Activated T-helper 2 cell treated with anti-CD3 and anti-CD28 coated beads, Interferon-gamma antibody, Interleukin-2, Interleukin-4, amounts not matched to agents 10 μg/mL and 5 μg/mL and 100 μg/mL, durations not matched to agents 14 hours and 24 hours and 36 hours (primary cell): ENCODE data around the gene ADGRV1. TPM values are rescaled to one million over a fixed set of nuclear protein-coding genes. Genes with fewer than 3 reads are reported as not detected.
"Not testable (repeated sequence)": the region's sequence is repeated elsewhere in the genome, so short reads cannot be mapped to it uniquely, and the experiment has no call there.

ENCODE experiments used
- DNase-seq: peaks from one replicate; pipeline ENCODE4 v3.0.0; 2021; ENCODE audit warnings: low spot score
- H3K27ac Mint-ChIP-seq: one replicate; pipeline ENCODE4 v1.8.0; 2021; ENCODE audit warnings: mixed read lengths
- H3K27me3 Mint-ChIP-seq: one replicate; pipeline ENCODE4 v1.8.0; 2021; ENCODE audit warnings: low read depth, mixed read lengths
- H3K36me3 Mint-ChIP-seq: one replicate; pipeline ENCODE4 v1.8.0; 2021; ENCODE audit warnings: low read depth, mixed read lengths
- H3K4me1 Mint-ChIP-seq: one replicate; pipeline ENCODE4 v1.8.0; 2021; ENCODE audit warnings: low read depth, mixed read lengths
- H3K4me3 Mint-ChIP-seq: one replicate; pipeline ENCODE4 v1.8.0; 2021; ENCODE audit warnings: low read depth, mild to moderate bottlenecking, moderate library complexity, mixed read lengths
- H3K9me3 Mint-ChIP-seq: one replicate; pipeline ENCODE4 v1.8.0; 2021; ENCODE audit warnings: mixed read lengths
- intact Hi-C: fragments of 100-400 bp; cut with micrococcal nuclease; formaldehyde crosslinking; loops from one replicate; pipeline ENCODE4 v1.15.1; 2023
- total RNA-seq: library from RNA; stranded (reverse); gene quantifications from 2 replicates; pipeline ENCODE4 v1.2.3, GENCODE V29; 2022

ADGRV1 gene
- total RNA-seq, 1 donor from 2014 or later, result 12.4 TPM

- Mint-ChIP-seq H3K27ac (no peak overlapping the region), H3K27me3 (no peaks in the 10 kb centered on the region), H3K36me3 (no peaks in the 10 kb centered on the region), H3K9me3 (peaks cover 4% of the 10 kb centered on the region), H3K4me1 (no peaks in the 10 kb centered on the region), H3K4me3 (no peak overlapping the region)
- DNase-seq, result no peak
- intact Hi-C loops, result no loop called here
Measured at GRCh38 chr5:90802474-90803317, 244.1 kb downstream of the ADGRV1 start.

- Mint-ChIP-seq H3K27me3 (no peaks in the 10 kb centered on the region), H3K36me3 (no peaks in the 10 kb centered on the region), H3K4me1 (no peaks in the 10 kb centered on the region), H3K4me3 (no peak overlapping the region), H3K9me3 (no peaks in the 10 kb centered on the region), H3K27ac (no peak overlapping the region)
- intact Hi-C loops, result no loop called here
- no peak for DNase-seq
Measured at GRCh38 chr5:90803381-90803780, 244.8 kb downstream of the ADGRV1 start.

- intact Hi-C loops, result no loop called here
Measured at GRCh38 chr5:90803876-90804275, 245.3 kb downstream of the ADGRV1 start.

GRCh38 chr5:90807496-90807895 lies 248.9 kb downstream of the ADGRV1 start:
- no peak for DNase-seq
- Mint-ChIP-seq H3K4me3 (no peak overlapping the region), H3K4me1 (no peaks in the 10 kb centered on the region), H3K27me3 (peaks cover 7% of the 10 kb centered on the region), H3K36me3 (no peaks in the 10 kb centered on the region), H3K27ac (no peak overlapping the region), H3K9me3 (no peaks in the 10 kb centered on the region)
- intact Hi-C loops, result no loop called here

More at GRCh38 chr5:90803876-90804275, 245.3 kb downstream of the ADGRV1 start:
- DNase-seq, result no peak
- no peaks in the 10 kb centered on the region for H3K4me1 Mint-ChIP-seq
- no peak overlapping the region for H3K27ac Mint-ChIP-seq
- H3K36me3 Mint-ChIP-seq, result no peaks in the 10 kb centered on the region
- H3K4me3 Mint-ChIP-seq, result no peak overlapping the region
- no peaks in the 10 kb centered on the region for H3K9me3 Mint-ChIP-seq
- no peaks in the 10 kb centered on the region for H3K27me3 Mint-ChIP-seq

GRCh38 chr5:90809311-90810056 lies 250.9 kb downstream of the ADGRV1 start:
- Mint-ChIP-seq H3K4me1 (no peaks in the 10 kb centered on the region), H3K9me3 (no peaks in the 10 kb centered on the region), H3K27ac (no peak overlapping the region), H3K27me3 (peaks cover 7% of the 10 kb centered on the region), H3K36me3 (no peaks in the 10 kb centered on the region), H3K4me3 (no peak overlapping the region)
- intact Hi-C loops, result no loop called here
- no peak for DNase-seq

GRCh38 chr5:90810211-90810610 lies 251.6 kb downstream of the ADGRV1 start:
- no peaks in the 10 kb centered on the region for H3K36me3 Mint-ChIP-seq
- no peaks in the 10 kb centered on the region for H3K9me3 Mint-ChIP-seq
- DNase-seq, result no peak
- H3K27ac Mint-ChIP-seq, result no peak overlapping the region
- intact Hi-C loops, result no loop called here
- H3K4me1 Mint-ChIP-seq, result no peaks in the 10 kb centered on the region
- no peak overlapping the region for H3K4me3 Mint-ChIP-seq
- peaks cover 7% of the 10 kb centered on the region for H3K27me3 Mint-ChIP-seq

- H3K27ac Mint-ChIP-seq, result no peak overlapping the region
- intact Hi-C loops, result no loop called here
- no peak for DNase-seq
- H3K36me3 Mint-ChIP-seq, result no peaks in the 10 kb centered on the region
- no peaks in the 10 kb centered on the region for H3K9me3 Mint-ChIP-seq
- no peaks in the 10 kb centered on the region for H3K4me1 Mint-ChIP-seq
- peaks cover 7% of the 10 kb centered on the region for H3K27me3 Mint-ChIP-seq
- H3K4me3 Mint-ChIP-seq, result no peak overlapping the region
Measured at GRCh38 chr5:90813392-90813791, 254.8 kb downstream of the ADGRV1 start.

GRCh38 chr5:90822062-90822461 lies 263.5 kb downstream of the ADGRV1 start:
- H3K9me3 Mint-ChIP-seq, H3K27ac Mint-ChIP-seq, H3K27me3 Mint-ChIP-seq, H3K36me3 Mint-ChIP-seq, H3K4me3 Mint-ChIP-seq, DNase-seq, H3K4me1 Mint-ChIP-seq, intact Hi-C loops: not testable (repeated sequence)

GRCh38 chr5:90824436-90824835 lies 265.8 kb downstream of the ADGRV1 start:
- intact Hi-C loops, result no loop called here
- Mint-ChIP-seq H3K36me3 (no peaks in the 10 kb centered on the region), H3K27ac (no peak overlapping the region), H3K27me3 (peaks cover 2% of the 10 kb centered on the region), H3K9me3 (no peaks in the 10 kb centered on the region), H3K4me3 (no peak overlapping the region), H3K4me1 (no peaks in the 10 kb centered on the region)
- DNase-seq, result no peak

- intact Hi-C loops, result no loop called here
- peaks cover 4% of the 10 kb centered on the region for H3K27me3 Mint-ChIP-seq
- H3K4me1 Mint-ChIP-seq, result no peaks in the 10 kb centered on the region
- H3K27ac Mint-ChIP-seq, result no peak overlapping the region
- no peak overlapping the region for H3K4me3 Mint-ChIP-seq
- no peak for DNase-seq
- H3K36me3 Mint-ChIP-seq, result no peaks in the 10 kb centered on the region
- no peaks in the 10 kb centered on the region for H3K9me3 Mint-ChIP-seq
Measured at GRCh38 chr5:90830058-90830457, 271.5 kb downstream of the ADGRV1 start.

GRCh38 chr5:90833753-90834152 lies 275.2 kb downstream of the ADGRV1 start:
- H3K36me3 Mint-ChIP-seq, result no peaks in the 10 kb centered on the region
- H3K27me3 Mint-ChIP-seq, result peaks cover 4% of the 10 kb centered on the region
- no peaks in the 10 kb centered on the region for H3K9me3 Mint-ChIP-seq
- no peak overlapping the region for H3K4me3 Mint-ChIP-seq
- intact Hi-C loops, result no loop called here
- H3K27ac Mint-ChIP-seq, result no peak overlapping the region
- no peak for DNase-seq
- H3K4me1 Mint-ChIP-seq, result no peaks in the 10 kb centered on the region

- no peak overlapping the region for H3K27ac Mint-ChIP-seq
- no peak overlapping the region for H3K4me3 Mint-ChIP-seq
- peaks cover 5% of the 10 kb centered on the region for H3K27me3 Mint-ChIP-seq
- intact Hi-C loops, result no loop called here
- H3K4me1 Mint-ChIP-seq, result no peaks in the 10 kb centered on the region
- no peak for DNase-seq
- no peaks in the 10 kb centered on the region for H3K36me3 Mint-ChIP-seq
- no peaks in the 10 kb centered on the region for H3K9me3 Mint-ChIP-seq
Measured at GRCh38 chr5:90834711-90835110, 276.1 kb downstream of the ADGRV1 start.

- Mint-ChIP-seq H3K27me3 (peaks cover 31% of the 10 kb centered on the region), H3K9me3 (no peaks in the 10 kb centered on the region)
Measured at GRCh38 chr5:90843443-90843842, 284.8 kb downstream of the ADGRV1 start.

More at GRCh38 chr5:90843443-90843842, 284.8 kb downstream of the ADGRV1 start:
- H3K27ac Mint-ChIP-seq, result no peak overlapping the region
- H3K36me3 Mint-ChIP-seq, result no peaks in the 10 kb centered on the region
- H3K4me1 Mint-ChIP-seq, result peaks cover 6% of the 10 kb centered on the region
- DNase-seq, result no peak
- H3K4me3 Mint-ChIP-seq, result no peak overlapping the region
- intact Hi-C loops, result no loop called here
